ENCODE measurements around the gene FAF2.

GRCh38 chr5:176491901-176492300 lies 43.7 kb downstream of the FAF2 start:
- TF ChIP-seq POLR2A (IDR thresholded peaks at IDR 0.05): no peak
- TF ChIP-seq CTCF (IDR thresholded peaks at IDR 0.05): no peak
- no peak for TF ChIP-seq POLR2AphosphoS5 (IDR thresholded peaks at IDR 0.05)
- TF ChIP-seq EP300 (IDR thresholded peaks at IDR 0.05): no peak
